Heart left ventricle (tissue), 16 donors: ENCODE measurements around the gene SYNDIG1. TPM values are rescaled to one million over a fixed set of nuclear protein-coding genes. Genes with fewer than 3 reads are reported as not detected.

Source experiments
- ATAC-seq, 4 donors: fragments of 200-7000 bp; cut with Tn5 transposase; one replicate each; pipeline ENCODE4 v1.9.1; 2020 to 2022; ENCODE audit warnings: moderate library complexity in 4 of 4, mild to moderate bottlenecking in 3 of 4, moderate number of reproducible peaks in 1 of 4
- DNase-seq, 5 donors: peaks; one replicate each; pipeline ENCODE4 v3.0.0-alpha.2; 2020
- H3K27ac ChIP-seq, 12 donors: fragments of 200-600 bp; sonication (generic) in 4 of 12; one replicate each; pipeline versions ENCODE4 v1.5.0 to v1.8.0; 2016 to 2022; ENCODE audit warnings: mild to moderate bottlenecking in 2 of 12
- H3K27me3 ChIP-seq, 9 donors: fragments of 200-600 bp; sonication (generic) in 2 of 9; one replicate each; pipeline versions ENCODE4 v1.5.1 to v1.8.0; 2016 to 2022; ENCODE audit warnings: mild to moderate bottlenecking in 3 of 9
- H3K36me3 ChIP-seq, 9 donors: fragments of 200-600 bp; sonication (generic) in 2 of 9; one replicate each; pipeline versions ENCODE4 v1.5.0 to v1.8.0; 2018 to 2022; ENCODE audit warnings: mild to moderate bottlenecking in 2 of 9
- H3K4me1 ChIP-seq, 12 donors: fragments of 200-600 bp; sonication (generic) in 4 of 12; one replicate each; pipeline versions ENCODE4 v1.5.0 to v1.8.0; 2016 to 2022; ENCODE audit warnings: mild to moderate bottlenecking in 3 of 12
- H3K4me3 ChIP-seq, 12 donors: fragments of 200-600 bp; sonication (generic) in 4 of 12; one replicate each; pipeline versions ENCODE4 v1.5.0 to v1.8.0; 2017 to 2022; ENCODE audit warnings: mild to moderate bottlenecking in 9 of 12, moderate library complexity in 4 of 12
- H3K9me3 ChIP-seq, 12 donors: fragments of 200-600 bp; sonication (generic) in 4 of 12; one replicate each; pipeline versions ENCODE4 v1.5.0 to v1.8.0; 2016 to 2022; ENCODE audit warnings: mild to moderate bottlenecking in 1 of 12
- CTCF ChIP-seq, 12 donors: fragments of 200-600 bp; sonication (generic) in 4 of 12; IDR thresholded peaks; one replicate each; pipeline versions ENCODE4 v1.5.0 to v1.8.0; 2018 to 2022; ENCODE audit warnings: antibody characterized with exemption in 12 of 12, mild to moderate bottlenecking in 5 of 12
- POLR2A ChIP-seq, 2 donors: fragments of 450-650 bp; IDR thresholded peaks; one replicate each; pipeline ENCODE4 v1.6.1; 2017; ENCODE audit warnings: antibody characterized with exemption in 2 of 2, mild to moderate bottlenecking in 2 of 2, moderate library complexity in 2 of 2
- WGBS, 4 donors: extraction: QIAGEN DNeasy Blood & Tissue Kit in 2 of 4; methylation state at CpG; one replicate each; pipeline versions ENCODE4 v1.1.5 to v1.1.7; 2013 to 2018; 5-methylcytosine and 5-hydroxymethylcytosine counted together
- intact Hi-C, 10 donors: fragments of 100-400 bp; cut with DNase I; formaldehyde crosslinking; loops; one replicate each; pipeline versions ENCODE4 v1.11.1 to v1.14.2; 2022
- polyA plus RNA-seq, 2 donors: library from polyadenylated mRNA; stranded (reverse); fragments of 200-250 nt; gene quantifications; one replicate each; pipeline ENCODE4 v1.2.3, GENCODE V29; 2013
- total RNA-seq, 9 donors: library from RNA; depleted of rRNA in 2 of 9; stranded (reverse); fragments of >200 nt in 2 of 9; fragmentation: NEBNext Ultra II Directional in 3 of 9; extraction: Animal tissue kit (Norgen Biotek cat#: 25700) in 3 of 9; gene quantifications; one replicate each; pipeline versions ENCODE4 v1.1.0 to v1.2.4, GENCODE V29; 2016 to 2023
- donor health status: ischemic (EF 13 %, LVEDD 7.1; RV severe dilation, severe dysfunction).
- donor health status: healthy with polysubstance abuse.
- donor health status: DM: no; HTN: yes; CAD: no.
- donor health status: DM: no; HTN: no; CAD: no.
- donor health status: ischemic (EF 25% LVEDD 6.9; RV normal size, moderate dysfunction).
- donor health status: ischemic (EF 25% LVEDD 5.7; RV mildly dilated, moderate dysfunction).
- donor health status: healthy.
- donor health status: DM: yes; HTN: yes; CAD: no.
- donor health status: ischemic (EF 35%, LVEDD 5.7; RV mildly dilated, moderate dysfunction).
- donor health status: nonischemic (EF 11% LVEDD 7.7; RV severe dilation, severe dysfunction).
- donor health status: DM: yes; HTN: yes; CAD: no.
- donor health status: PGD.
- donor health status: ischemic (EF 29% LVEDD 5.4; RV normal size, mild dysfunction).
- donor health status: nonischemic (EF 23%, LVEDD 6.1; RV moderate dilation, normal function).

Gene SYNDIG1
- total and polyA plus RNA-seq, 11 donors = 8.4 to 41.8 (median 23.0) TPM

- ATAC-seq = no peak
- H3K4me1 ChIP-seq = peaks cover 0 to 3% (median 0%) of the 10 kb centered on the region in 12 donors
- TF ChIP-seq POLR2A (IDR thresholded peaks at IDR 0.05) = no peak
- TF ChIP-seq CTCF (IDR thresholded peaks at IDR 0.05) = no peak
- H3K9me3 ChIP-seq = no peaks in the 10 kb centered on the region
- intact Hi-C loops = no loop called here
- 89 to 98% (median 93%) methylated on average over 5 to 9 of the region's 9 CpGs for WGBS, 4 donors
- no peaks in the 10 kb centered on the region for H3K36me3 ChIP-seq
- DNase-seq = no peak
- no peak overlapping the region for H3K27ac ChIP-seq
- H3K4me3 ChIP-seq = no peak overlapping the region
- no peaks in the 10 kb centered on the region for H3K27me3 ChIP-seq
Observed at GRCh38 chr20:24703284-24703610, 233.8 kb downstream of the SYNDIG1 start.

- 84 to 92% (median 84%) methylated on average over 3 of the region's 3 CpGs for WGBS, 4 donors
- no peak for ATAC-seq
- no peaks in the 10 kb centered on the region for H3K36me3 ChIP-seq
- no peak for DNase-seq
- no peaks in the 10 kb centered on the region for H3K4me1 ChIP-seq
- intact Hi-C loops = no loop called here
- no peak overlapping the region for H3K4me3 ChIP-seq
- H3K27ac ChIP-seq = no peak overlapping the region
- peaks cover 0 to 2% (median 0%) of the 10 kb centered on the region in 9 donors for H3K27me3 ChIP-seq
- TF ChIP-seq CTCF (IDR thresholded peaks at IDR 0.05) (no peak), POLR2A (IDR thresholded peaks at IDR 0.05) (no peak)
- H3K9me3 ChIP-seq = no peaks in the 10 kb centered on the region
Observed at GRCh38 chr20:24704899-24705298, 235.5 kb downstream of the SYNDIG1 start.

GRCh38 chr20:24705486-24705885 lies 236.1 kb downstream of the SYNDIG1 start:
- Histone ChIP-seq H3K36me3 (no peaks in the 10 kb centered on the region), H3K4me1 (no peaks in the 10 kb centered on the region), H3K27me3 (peaks cover 0 to 2% (median 0%) of the 10 kb centered on the region in 9 donors), H3K9me3 (no peaks in the 10 kb centered on the region), H3K4me3 (no peak overlapping the region), H3K27ac (no peak overlapping the region)
- intact Hi-C loops = no loop called here
- WGBS, 4 donors = 74 to 92% (median 85%) methylated on average over 4 of the region's 4 CpGs
- TF ChIP-seq POLR2A (IDR thresholded peaks at IDR 0.05) (no peak), CTCF (IDR thresholded peaks at IDR 0.05) (no peak)
- ATAC-seq (no peak), DNase-seq (no peak)

GRCh38 chr20:24708411-24709295 lies 239.2 kb downstream of the SYNDIG1 start:
- H3K9me3 ChIP-seq = peaks cover 0 to 11% (median 0%) of the 10 kb centered on the region in 12 donors
- 54 to 71% (median 57%) methylated on average over 8 of the region's 8 CpGs for WGBS, 4 donors
- no peak for ATAC-seq
- H3K27me3 ChIP-seq = peaks cover 0 to 3% (median 0%) of the 10 kb centered on the region in 9 donors
- TF ChIP-seq CTCF (IDR thresholded peaks at IDR 0.05) = no peak
- TF ChIP-seq POLR2A (IDR thresholded peaks at IDR 0.05) = no peak
- no peaks in the 10 kb centered on the region for H3K36me3 ChIP-seq
- H3K4me1 ChIP-seq = no peaks in the 10 kb centered on the region
- no peak overlapping the region for H3K4me3 ChIP-seq
- no peak for DNase-seq
- no peak overlapping the region for H3K27ac ChIP-seq
- intact Hi-C loops = no loop called here
